ENCODE results near the gene SLCO2A1.

- TF ChIP-seq CTCF (IDR thresholded peaks at IDR 0.05; ENCODE audit: insufficient read depth, low read length, poor library complexity, severe bottlenecking): no peak
- TF ChIP-seq EZH2phosphoT487 (conservative IDR thresholded peaks at IDR 0.05; ENCODE audit: low read length): no peak
Observed at GRCh38 chr3:133896002-133896761, 133.5 kb downstream of the SLCO2A1 start.

Data from SU-DHL-6 (cell line).